BLaER1 treated with 17β-estradiol and CSF1 and Interleukin-3, amounts not matched to agents 10 nM and 100 nM (cell line): ENCODE data around the gene PRRT1.
A peak's percentile ranks its signal among the peaks of the same experiment; 100 is the strongest.

Source experiments
- H3K27ac ChIP-seq, 11 experiments: shearing (Covaris generic); formaldehyde crosslinking; 2 replicates each; pipeline ENCODE4 v1.8.1; 2022
- H3K27me3 ChIP-seq, 11 experiments: shearing (Covaris generic); formaldehyde crosslinking; 2 replicates each; pipeline ENCODE4 v1.8.1; 2022
- H3K36me3 ChIP-seq, 11 experiments: shearing (Covaris generic); formaldehyde crosslinking; 2 replicates each; pipeline ENCODE4 v1.8.1; 2022
- H3K4me1 ChIP-seq, 10 experiments: shearing (Covaris generic); formaldehyde crosslinking; 2 replicates each; pipeline ENCODE4 v1.8.1; 2022
- H3K4me2 ChIP-seq, 11 experiments: shearing (Covaris generic); formaldehyde crosslinking; 2 replicates each; pipeline ENCODE4 v1.8.1; 2022
- H3K4me3 ChIP-seq, 10 experiments: shearing (Covaris generic); formaldehyde crosslinking; 2 replicates each; pipeline ENCODE4 v1.8.1; 2022
- H3K9ac ChIP-seq, 11 experiments: shearing (Covaris generic); formaldehyde crosslinking; 2 replicates each; pipeline ENCODE4 v1.8.1; 2022
- H3K9me3 ChIP-seq, 11 experiments: shearing (Covaris generic); formaldehyde crosslinking; replicated peaks in 1 of 11; 2 replicates each; pipeline ENCODE4 v1.8.1; 2022
- H4K20me1 ChIP-seq, 11 experiments: shearing (Covaris generic); formaldehyde crosslinking; 2 replicates each; pipeline ENCODE4 v1.8.1; 2022
- Cebpa-rat ChIP-seq, 11 experiments: shearing (Covaris generic); IDR thresholded peaks; 2 replicates each; pipeline ENCODE4 v1.8.1; 2022

The PRRT1 gene

DNA sequence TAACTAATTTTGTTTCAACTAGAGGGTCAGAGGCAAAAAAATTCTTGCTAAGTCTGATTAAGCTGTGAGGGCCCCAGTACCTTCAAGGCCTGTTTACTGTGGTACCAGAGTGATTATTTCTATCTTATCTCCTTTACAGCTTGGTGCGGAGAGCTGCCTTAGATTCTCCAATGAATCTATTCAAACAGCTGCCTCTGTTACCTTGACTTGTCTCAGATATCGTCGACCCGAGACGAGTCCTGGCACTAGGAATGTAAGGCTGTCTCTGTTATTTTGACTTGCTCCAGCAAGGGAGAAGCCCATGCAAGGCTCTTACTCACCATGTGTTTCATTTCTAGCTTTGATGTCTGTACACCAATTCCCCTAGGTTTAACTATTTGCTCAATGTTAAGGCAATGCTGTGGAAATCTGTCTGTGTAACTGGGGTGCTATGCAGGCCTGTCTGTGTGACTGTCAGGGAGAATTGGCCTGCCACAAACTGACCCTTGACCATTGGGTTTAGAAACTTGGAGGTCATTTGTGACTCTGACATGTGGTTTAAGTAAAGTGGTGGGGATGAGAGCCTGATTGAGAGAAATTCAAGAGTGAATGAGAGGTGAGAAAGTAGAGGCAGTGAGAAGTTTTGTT lies 11.2 kb downstream of the PRRT1 start:
- Histone ChIP-seq H3K27me3 (no peaks in the 10 kb centered on the region), H3K4me3 (no peak overlapping the region), H4K20me1 (no peaks in the 10 kb centered on the region), H3K4me2 (no peak overlapping the region), H3K4me1 (peaks cover 0 to 7% (median 0%) of the 10 kb centered on the region in 10 experiments; a peak in 4 of 20 replicates), H3K27ac (no peak overlapping the region), H3K9me3 (no peaks in the 10 kb centered on the region), H3K9ac (no peak overlapping the region), H3K36me3 (no peaks in the 10 kb centered on the region)
- TF ChIP-seq Cebpa-rat (IDR thresholded peaks at IDR 0.05) = no peak

DNA sequence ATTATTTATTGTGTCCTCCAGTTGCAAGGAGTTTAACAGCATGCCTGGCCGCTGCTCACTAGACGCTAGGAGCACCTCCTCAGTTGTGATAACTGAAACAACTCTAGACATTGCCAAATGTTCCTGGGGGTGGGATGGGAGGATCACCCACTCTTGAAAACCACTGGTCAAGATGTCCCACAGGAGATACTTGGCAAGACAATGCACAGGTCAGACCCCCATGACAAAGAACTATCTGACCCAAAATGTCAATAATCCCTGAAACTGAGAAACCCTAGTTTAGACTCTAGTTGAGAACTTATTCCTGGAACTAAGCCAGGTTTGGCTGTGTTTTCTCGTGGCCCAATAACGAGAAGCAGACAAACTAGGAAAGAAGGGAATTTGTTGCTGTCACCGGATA lies 12.1 kb downstream of the PRRT1 start:
- H3K27ac ChIP-seq = no peak overlapping the region
- H3K9ac ChIP-seq = no peak overlapping the region
- H3K4me3 ChIP-seq = no peak overlapping the region
- no peaks in the 10 kb centered on the region for H3K9me3 ChIP-seq
- H3K4me2 ChIP-seq = no peak overlapping the region
- H3K4me1 ChIP-seq = peaks cover 0 to 7% (median 0%) of the 10 kb centered on the region in 10 experiments; a peak in 4 of 20 replicates
- no peaks in the 10 kb centered on the region for H4K20me1 ChIP-seq
- no peaks in the 10 kb centered on the region for H3K27me3 ChIP-seq
- TF ChIP-seq Cebpa-rat (IDR thresholded peaks at IDR 0.05) = no peak
- H3K36me3 ChIP-seq = no peaks in the 10 kb centered on the region

DNA sequence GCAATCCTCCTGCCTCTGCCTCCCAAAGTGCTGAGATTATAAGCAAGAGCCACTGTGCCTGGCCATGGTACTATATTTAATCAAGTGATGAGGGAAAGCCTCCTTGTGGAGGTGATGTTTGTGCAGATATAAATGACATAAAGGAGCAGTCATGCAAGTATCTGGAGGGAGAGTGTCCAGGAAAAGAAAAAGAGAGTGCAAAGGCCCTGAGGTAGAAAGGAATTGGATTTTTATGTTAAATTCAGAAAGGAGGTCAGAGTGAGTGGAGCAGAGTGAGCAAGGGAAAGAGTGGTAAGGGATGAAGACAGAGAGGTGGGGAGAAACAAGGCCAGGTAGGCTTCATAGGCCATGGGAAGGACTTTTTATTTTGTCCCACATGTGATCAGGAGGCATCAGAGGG lies 14.3 kb downstream of the PRRT1 start:
- H3K36me3 ChIP-seq = no peaks in the 10 kb centered on the region
- H3K27ac ChIP-seq = no peak overlapping the region
- H3K4me1 ChIP-seq = peaks cover 0 to 7% (median 0%) of the 10 kb centered on the region in 10 experiments; a peak in 4 of 20 replicates
- H3K9me3 ChIP-seq = no peaks in the 10 kb centered on the region
- H3K4me2 ChIP-seq = no peak overlapping the region
- no peak for TF ChIP-seq Cebpa-rat (IDR thresholded peaks at IDR 0.05)
- H3K4me3 ChIP-seq = no peak overlapping the region
- no peak overlapping the region for H3K9ac ChIP-seq
- H4K20me1 ChIP-seq = no peaks in the 10 kb centered on the region
- H3K27me3 ChIP-seq = no peaks in the 10 kb centered on the region

DNA sequence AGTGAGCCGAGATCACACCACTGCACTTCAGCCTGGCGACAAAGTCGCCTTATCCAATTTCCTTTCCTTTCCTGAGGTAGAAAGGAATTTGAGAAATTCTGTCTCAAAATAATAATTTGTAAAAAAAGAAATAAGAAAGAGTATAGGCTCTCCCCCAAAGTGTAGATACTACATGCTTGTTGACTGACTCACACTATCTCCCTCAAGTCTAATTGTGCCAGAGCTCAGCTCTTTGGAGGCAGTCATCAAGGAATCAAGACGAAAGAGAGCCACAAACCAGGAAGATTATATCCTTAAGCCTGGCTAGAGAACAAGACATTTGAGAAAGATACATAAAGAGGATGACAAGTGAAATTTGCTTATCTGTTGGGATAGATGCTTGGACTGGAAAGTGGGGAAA lies 18.0 kb downstream of the PRRT1 start:
- Histone ChIP-seq H3K4me1 (peaks cover 9 to 17% (median 11%) of the 10 kb centered on the region in 10 experiments), H3K4me2 (no peak overlapping the region), H4K20me1 (no peaks in the 10 kb centered on the region), H3K36me3 (no peaks in the 10 kb centered on the region), H3K4me3 (no peak overlapping the region), H3K9me3 (no peaks in the 10 kb centered on the region), H3K9ac (no peak overlapping the region), H3K27ac (no peak overlapping the region), H3K27me3 (no peaks in the 10 kb centered on the region)
- no peak for TF ChIP-seq Cebpa-rat (IDR thresholded peaks at IDR 0.05)

DNA sequence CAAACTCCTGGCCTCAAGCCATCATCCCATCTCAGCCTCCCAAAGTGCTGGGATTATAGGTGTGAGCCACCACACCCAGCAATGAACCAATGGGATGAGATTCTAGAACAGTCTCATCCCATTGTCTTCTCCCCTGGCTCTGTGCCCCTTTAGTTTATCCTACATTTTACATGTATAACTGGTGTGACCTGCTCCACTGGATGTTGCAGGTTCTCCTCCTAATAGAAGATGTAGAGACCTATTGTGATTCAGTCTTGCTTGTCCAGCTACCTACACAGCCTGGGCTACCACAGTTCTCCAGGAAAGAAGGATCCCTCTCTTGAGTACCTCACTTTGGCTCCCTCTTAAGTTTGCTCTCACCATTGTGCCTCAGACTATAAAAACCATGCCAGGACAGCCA lies 19.6 kb downstream of the PRRT1 start:
- Histone ChIP-seq H3K27ac (no peak overlapping the region), H3K27me3 (no peaks in the 10 kb centered on the region), H4K20me1 (no peaks in the 10 kb centered on the region), H3K36me3 (no peaks in the 10 kb centered on the region; a peak in 1 of 22 replicates), H3K4me1 (peaks cover 16 to 26% (median 20%) of the 10 kb centered on the region in 10 experiments), H3K9me3 (no peaks in the 10 kb centered on the region), H3K4me2 (no peak overlapping the region), H3K9ac (no peak overlapping the region), H3K4me3 (no peak overlapping the region)
- TF ChIP-seq Cebpa-rat (IDR thresholded peaks at IDR 0.05) = no peak

DNA sequence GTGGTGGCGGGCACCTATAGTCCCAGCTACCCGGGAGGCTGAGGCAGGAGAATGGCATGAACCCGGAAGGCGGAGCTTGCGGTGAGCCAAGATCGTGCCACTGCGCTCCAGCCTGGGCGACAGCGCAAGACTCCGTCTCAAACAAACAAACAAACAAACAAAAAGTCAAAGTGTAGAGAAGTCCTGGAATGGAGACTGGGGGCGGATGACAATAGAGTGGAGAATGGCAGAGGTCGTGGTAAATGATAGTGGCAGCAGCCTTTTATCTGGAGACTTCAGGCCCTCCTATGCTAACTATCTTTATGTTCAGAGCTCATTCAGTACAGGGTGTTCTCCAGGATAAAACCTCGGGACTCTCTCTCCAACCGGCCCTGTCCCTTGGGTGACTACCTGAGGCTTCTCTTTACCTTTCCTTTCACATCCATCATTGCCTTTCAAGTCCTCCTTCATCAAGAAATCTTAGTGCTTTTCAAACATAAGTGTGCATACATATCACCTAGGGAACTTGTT lies 20.2 kb downstream of the PRRT1 start:
- no peak overlapping the region for H3K27ac ChIP-seq
- no peak overlapping the region for H3K4me2 ChIP-seq
- no peak overlapping the region for H3K4me3 ChIP-seq
- H3K27me3 ChIP-seq = no peaks in the 10 kb centered on the region
- no peaks in the 10 kb centered on the region for H4K20me1 ChIP-seq
- no peaks in the 10 kb centered on the region for H3K9me3 ChIP-seq
- H3K9ac ChIP-seq = no peak overlapping the region
- peaks cover 0 to 6% (median 3%) of the 10 kb centered on the region in 11 experiments; a peak in 19 of 22 replicates for H3K36me3 ChIP-seq
- H3K4me1 ChIP-seq = peaks cover 22 to 32% (median 26%) of the 10 kb centered on the region in 10 experiments
- no peak for TF ChIP-seq Cebpa-rat (IDR thresholded peaks at IDR 0.05)

DNA sequence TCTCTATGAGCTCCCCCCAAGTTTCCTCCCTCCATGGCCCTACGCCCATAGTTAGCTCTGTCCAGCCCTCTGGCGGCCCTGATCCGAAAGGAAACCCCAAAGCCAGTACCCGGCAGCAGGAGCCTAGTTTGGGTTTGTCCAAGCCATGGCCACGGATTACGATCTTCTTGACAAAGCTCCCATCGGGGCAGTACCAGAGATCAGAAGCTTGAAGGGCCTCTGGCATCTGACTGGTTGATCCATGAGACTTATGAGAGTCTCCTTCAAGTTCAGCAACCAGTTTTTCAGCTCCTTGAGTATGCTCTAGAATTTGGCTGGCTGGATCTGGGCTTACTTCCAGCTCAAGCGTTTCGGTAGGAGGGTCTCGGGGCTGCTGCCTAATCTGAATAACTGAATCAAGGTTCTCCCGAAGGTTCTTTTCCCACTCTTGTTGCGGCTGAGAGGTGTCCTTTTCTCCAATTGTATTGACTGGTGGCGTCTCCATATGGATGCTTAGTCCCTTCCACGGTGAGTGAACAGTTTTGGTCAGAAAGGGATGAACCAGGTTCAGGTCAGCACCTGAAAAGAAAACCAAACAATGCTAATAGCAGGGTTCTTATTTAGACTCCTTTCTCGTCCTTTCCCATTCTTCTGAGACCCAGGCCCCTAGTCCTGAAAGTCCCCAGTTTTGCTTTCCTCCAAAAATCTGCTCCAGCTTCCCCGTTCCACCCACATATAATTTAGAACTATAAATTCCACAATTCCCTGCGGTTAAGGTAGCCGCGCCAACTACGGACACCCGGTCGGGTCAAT lies 22.2 kb downstream of the PRRT1 start:
- Histone ChIP-seq H3K4me3 (peak overlapping the region; percentile 66 to 99 (median 78)), H3K27me3 (no peaks in the 10 kb centered on the region), H3K4me2 (peak overlapping the region; percentile 84 to 96 (median 90)), H3K27ac (peak overlapping the region; percentile 42 to 93 (median 67); a peak in 21 of 22 replicates), H3K9me3 (no peaks in the 10 kb centered on the region), H4K20me1 (peaks cover 0 to 2% (median 0%) of the 10 kb centered on the region in 11 experiments; a peak in 3 of 22 replicates), H3K9ac (peak overlapping the region; percentile 68 to 82 (median 78)), H3K4me1 (peaks cover 34 to 44% (median 38%) of the 10 kb centered on the region in 10 experiments), H3K36me3 (peaks cover 19 to 26% (median 23%) of the 10 kb centered on the region in 11 experiments)
- no peak for TF ChIP-seq Cebpa-rat (IDR thresholded peaks at IDR 0.05)

DNA sequence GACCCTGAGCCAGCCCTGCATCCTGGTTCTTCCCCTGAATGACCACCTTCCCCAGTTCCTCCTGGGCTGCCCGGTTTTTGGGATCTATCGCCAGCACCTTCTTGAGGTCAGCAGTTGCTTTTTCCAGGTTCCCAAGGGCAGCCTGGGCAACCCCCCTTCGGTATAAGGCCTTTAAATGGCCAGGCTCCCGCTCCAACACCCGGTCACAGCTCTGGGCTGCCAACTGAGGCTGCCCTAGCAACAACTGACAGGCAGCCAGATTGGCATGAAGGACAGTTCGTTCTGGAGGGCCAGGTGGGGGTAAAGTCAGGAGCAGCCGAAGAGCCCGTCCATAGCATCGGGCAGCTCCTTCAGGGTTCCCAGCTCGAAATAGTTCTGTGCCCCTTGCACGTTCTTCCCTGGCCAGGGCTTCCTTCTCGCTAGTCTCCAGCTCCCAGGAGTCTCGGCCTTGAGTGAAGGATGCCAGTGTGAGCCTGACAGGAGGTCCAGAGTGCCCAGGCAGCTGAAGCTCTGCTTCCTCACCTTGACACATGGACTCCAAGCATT lies 22.9 kb downstream of the PRRT1 start:
- Histone ChIP-seq H3K27ac (peak overlapping the region in 10 of 11 experiments; percentile 33 to 93 (median 69); a peak in 18 of 22 replicates), H3K4me2 (peak overlapping the region; percentile 84 to 96 (median 90))

More for the DNA sequence above, 22.9 kb downstream of the PRRT1 start:
- no peaks in the 10 kb centered on the region for H3K27me3 ChIP-seq
- H3K4me1 ChIP-seq = peaks cover 34 to 44% (median 38%) of the 10 kb centered on the region in 10 experiments
- H4K20me1 ChIP-seq = peaks cover 0 to 8% (median under 1%) of the 10 kb centered on the region in 11 experiments; a peak in 7 of 22 replicates
- no peak for TF ChIP-seq Cebpa-rat (IDR thresholded peaks at IDR 0.05)
- H3K9me3 ChIP-seq = no peaks in the 10 kb centered on the region
- H3K9ac ChIP-seq = peak overlapping the region; percentile 7 to 82 (median 78); a peak in 19 of 22 replicates
- H3K4me3 ChIP-seq = peak overlapping the region; percentile 66 to 99 (median 95); a peak in 19 of 20 replicates
- peaks cover 26 to 32% (median 30%) of the 10 kb centered on the region in 11 experiments for H3K36me3 ChIP-seq
